HUES64 (cell line): ENCODE results near the gene ADSL.

Experiments used
- H3K27ac ChIP-seq: 2 replicates; pipeline ENCODE4 v1.7.0; 2013; ENCODE audit warnings: low read depth, low read length, inconsistent platforms
- H3K27me3 ChIP-seq: 2 replicates; pipeline ENCODE4 v1.6.1; 2013; ENCODE audit warnings: mild to moderate bottlenecking, low read length; ENCODE audit not compliant: insufficient read depth
- H3K36me3 ChIP-seq: 2 replicates; pipeline ENCODE4 v1.6.1; 2013; ENCODE audit warnings: mild to moderate bottlenecking, low read length; ENCODE audit not compliant: insufficient read depth
- H3K4me1 ChIP-seq: 2 replicates; pipeline ENCODE4 v1.6.1; 2013; ENCODE audit warnings: mild to moderate bottlenecking, low read length, moderate library complexity; ENCODE audit not compliant: insufficient read depth
- H3K4me3 ChIP-seq: 2 replicates; pipeline ENCODE4 v1.5.1; 2013; ENCODE audit warnings: mild to moderate bottlenecking, low read length, moderate library complexity
- H3K9ac ChIP-seq: 2 replicates; pipeline ENCODE4 v1.6.1; 2013; ENCODE audit warnings: mild to moderate bottlenecking, low read depth, low read length
- H3K9me3 ChIP-seq: 2 replicates; pipeline ENCODE4 v1.6.1; 2013; ENCODE audit warnings: low read depth, low read length; ENCODE audit not compliant: insufficient read depth
- WGBS: fragments of 150-250, 120-280 bp; methylation state at CpG from one replicate; pipeline ENCODE4 v1.1.7; 2013; ENCODE audit warnings: missing lambda C conversion rate; 5-methylcytosine and 5-hydroxymethylcytosine counted together

The ADSL gene

DNA sequence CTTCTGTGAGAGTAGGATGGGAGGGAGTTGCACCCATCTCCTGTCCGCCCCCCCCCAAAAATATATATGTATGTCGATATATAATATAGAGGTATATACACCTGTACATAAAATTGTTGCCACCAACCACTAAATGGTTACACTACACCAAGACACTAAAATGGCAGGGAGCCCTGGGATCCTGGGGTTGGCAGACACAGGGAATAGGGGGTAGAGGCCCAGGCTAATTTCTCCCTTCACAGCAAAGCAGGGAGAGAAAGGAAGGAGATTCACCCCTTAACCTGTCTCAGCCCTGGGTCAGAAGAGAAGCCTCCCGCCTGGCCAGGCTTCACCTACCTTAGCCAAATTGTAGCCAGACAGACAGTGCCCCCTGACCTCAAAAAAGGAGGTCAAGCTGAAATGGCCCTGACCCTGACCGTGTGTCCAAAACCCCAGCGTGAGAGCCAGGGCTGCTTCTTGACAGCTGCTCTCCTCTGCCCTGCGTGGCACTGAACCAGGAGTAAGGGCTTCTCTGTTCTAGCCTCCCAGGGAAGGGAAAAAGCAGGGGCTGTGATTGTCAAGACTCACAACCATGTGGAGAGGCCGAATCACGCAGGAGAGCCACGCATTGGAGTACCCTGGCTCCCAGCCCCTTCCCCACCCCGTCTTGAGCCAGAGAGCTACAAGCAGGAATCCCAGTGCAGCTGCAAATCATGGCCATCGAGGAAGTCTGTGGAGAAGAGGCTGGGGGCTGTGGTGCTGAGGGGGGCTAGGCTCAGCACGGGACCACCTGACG is 64.6 kb downstream of the ADSL start:
- no peaks in the 10 kb centered on the region for H3K27me3 ChIP-seq
- no peak overlapping the region for H3K27ac ChIP-seq
- peaks cover 66% of the 10 kb centered on the region for H3K36me3 ChIP-seq
- no peaks in the 10 kb centered on the region for H3K9me3 ChIP-seq
- WGBS = 95% methylated on average over 11 of the region's 13 CpGs
- no peak overlapping the region for H3K9ac ChIP-seq
- H3K4me1 ChIP-seq = no peaks in the 10 kb centered on the region
- H3K4me3 ChIP-seq = no peak overlapping the region

DNA sequence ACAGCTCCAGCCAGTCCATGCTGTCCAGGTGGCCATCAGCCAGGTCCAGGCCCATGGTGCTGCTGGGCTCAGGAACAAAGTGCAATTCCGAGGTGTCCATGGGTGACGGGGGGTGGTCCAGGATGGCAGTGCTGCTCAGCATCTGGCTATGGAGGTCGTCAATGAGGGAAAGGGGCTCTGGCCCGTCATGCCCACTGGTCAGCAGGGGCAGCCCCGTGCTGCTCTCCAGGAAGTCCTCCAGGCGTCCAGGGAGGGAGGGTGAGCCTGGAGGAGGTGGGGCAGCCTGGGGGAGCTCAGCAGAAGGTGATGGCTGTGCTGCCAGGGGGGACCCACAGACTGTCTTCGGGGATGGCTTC is 65.2 kb downstream of the ADSL start:
- Histone ChIP-seq H3K27ac (no peak overlapping the region), H3K36me3 (peaks cover 63% of the 10 kb centered on the region), H3K9ac (no peak overlapping the region), H3K4me3 (no peak overlapping the region), H3K4me1 (no peaks in the 10 kb centered on the region), H3K27me3 (no peaks in the 10 kb centered on the region), H3K9me3 (no peaks in the 10 kb centered on the region)
- 90% methylated on average over 7 of the region's 7 CpGs for WGBS

DNA sequence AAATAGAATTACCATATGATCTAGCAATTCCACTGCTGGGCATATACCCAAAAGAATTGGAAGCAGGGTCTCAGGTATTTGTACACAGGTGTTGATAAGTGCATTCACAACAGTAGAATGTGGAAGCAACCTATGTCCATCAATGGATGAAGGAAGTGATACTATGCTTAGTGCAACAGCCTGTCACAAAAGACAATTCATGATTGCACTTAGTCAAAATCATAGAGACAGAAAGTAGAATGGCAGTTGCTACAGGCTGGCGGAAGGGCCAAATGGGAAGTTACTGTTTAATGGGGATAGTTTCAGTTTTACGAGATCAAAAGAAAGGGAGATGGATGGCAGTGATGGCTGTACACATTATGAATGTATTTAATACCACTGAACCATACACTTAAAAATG is 66.1 kb downstream of the ADSL start:
- no peak overlapping the region for H3K4me3 ChIP-seq
- peaks cover 60% of the 10 kb centered on the region for H3K36me3 ChIP-seq
- H3K9ac ChIP-seq = no peak overlapping the region
- no peak overlapping the region for H3K27ac ChIP-seq
- H3K27me3 ChIP-seq = no peaks in the 10 kb centered on the region
- 95% methylated on average over 2 of the region's 2 CpGs for WGBS
- H3K4me1 ChIP-seq = no peaks in the 10 kb centered on the region
- no peaks in the 10 kb centered on the region for H3K9me3 ChIP-seq

DNA sequence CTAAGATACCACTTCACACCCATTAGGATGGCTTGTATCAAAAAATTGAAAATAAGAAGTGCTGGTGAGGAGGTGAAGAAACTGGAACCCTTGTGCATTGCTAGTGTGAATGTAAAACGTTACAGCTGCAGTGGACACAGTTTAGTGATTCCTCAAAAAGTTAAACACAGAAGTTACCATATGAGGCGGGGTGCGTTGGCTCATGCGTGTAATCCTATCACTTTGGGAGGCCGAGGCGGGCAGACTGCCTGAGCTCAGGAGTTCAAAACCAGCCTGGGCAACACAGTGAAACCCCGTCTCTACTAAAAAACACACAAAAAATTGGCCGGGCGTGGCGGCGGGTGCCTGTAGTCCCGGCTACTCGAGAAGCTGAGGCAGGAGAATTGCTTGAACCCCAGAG is 67.6 kb downstream of the ADSL start:
- Histone ChIP-seq H3K27me3 (no peaks in the 10 kb centered on the region), H3K4me1 (no peaks in the 10 kb centered on the region), H3K9me3 (no peaks in the 10 kb centered on the region), H3K9ac (no peak overlapping the region), H3K36me3 (peaks cover 51% of the 10 kb centered on the region), H3K4me3 (no peak overlapping the region), H3K27ac (no peak overlapping the region)
- 93% methylated on average over 13 of the region's 13 CpGs for WGBS

DNA sequence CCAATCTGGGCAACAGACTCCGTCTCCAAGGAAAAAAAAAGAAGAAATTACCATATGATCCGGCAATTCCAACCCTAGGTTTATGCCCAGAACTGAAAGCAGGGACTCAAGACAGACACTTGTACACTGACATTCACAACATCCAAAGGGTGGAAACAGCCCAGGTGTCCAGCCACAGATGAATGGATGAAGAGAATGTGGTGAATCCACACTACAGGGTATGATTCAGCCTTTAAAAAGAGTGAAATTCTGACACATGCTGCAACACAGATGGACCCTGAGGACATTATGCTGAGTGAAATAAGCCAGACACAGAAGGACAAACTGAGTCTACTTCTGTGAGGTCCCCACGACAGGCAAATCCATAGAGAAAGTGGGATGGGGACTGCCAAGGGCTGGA is 68.0 kb downstream of the ADSL start:
- no peak overlapping the region for H3K4me3 ChIP-seq
- no peaks in the 10 kb centered on the region for H3K9me3 ChIP-seq
- H3K36me3 ChIP-seq = peaks cover 48% of the 10 kb centered on the region
- H3K27me3 ChIP-seq = no peaks in the 10 kb centered on the region
- H3K27ac ChIP-seq = no peak overlapping the region
- no peak overlapping the region for H3K9ac ChIP-seq
- H3K4me1 ChIP-seq = no peaks in the 10 kb centered on the region
- WGBS = 86% methylated on average over 3 of the region's 3 CpGs

DNA sequence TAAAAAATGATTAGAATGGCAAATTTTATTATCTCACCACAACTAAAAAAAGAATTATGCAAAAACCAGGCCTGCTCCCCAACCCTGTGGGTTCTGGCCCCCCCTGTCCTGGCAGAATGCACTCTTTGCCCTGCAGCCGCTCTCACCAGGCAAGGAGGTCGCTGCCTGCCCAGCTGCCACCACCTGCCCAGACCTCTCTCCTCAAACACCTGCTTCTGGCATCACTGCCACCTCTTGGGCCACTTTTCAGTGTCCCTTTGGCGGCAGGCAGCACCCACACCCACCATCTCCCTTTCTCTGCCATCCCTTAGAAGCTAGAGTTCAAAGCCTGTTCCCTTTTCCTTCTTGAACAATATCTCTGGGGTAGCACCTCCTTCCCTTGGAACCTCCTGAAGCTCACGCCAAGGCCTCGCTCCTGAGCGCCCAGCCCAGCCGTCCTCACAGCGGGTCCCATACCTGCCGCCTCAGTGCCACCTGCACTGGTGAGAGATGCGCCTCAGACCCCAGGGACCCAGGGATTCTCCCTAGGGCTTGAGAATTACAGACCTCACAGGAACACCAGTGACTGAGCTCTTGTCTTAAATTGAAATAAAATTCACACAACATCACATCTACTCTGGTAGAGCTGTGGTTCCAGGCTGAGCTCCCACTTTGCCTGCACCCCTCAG is 68.7 kb downstream of the ADSL start:
- H3K27ac ChIP-seq = no peak overlapping the region
- 95% methylated on average over 10 of the region's 10 CpGs for WGBS
- peaks cover 47% of the 10 kb centered on the region for H3K36me3 ChIP-seq
- no peak overlapping the region for H3K4me3 ChIP-seq
- H3K9ac ChIP-seq = no peak overlapping the region
- no peaks in the 10 kb centered on the region for H3K4me1 ChIP-seq
- H3K9me3 ChIP-seq = no peaks in the 10 kb centered on the region
- H3K27me3 ChIP-seq = no peaks in the 10 kb centered on the region

DNA sequence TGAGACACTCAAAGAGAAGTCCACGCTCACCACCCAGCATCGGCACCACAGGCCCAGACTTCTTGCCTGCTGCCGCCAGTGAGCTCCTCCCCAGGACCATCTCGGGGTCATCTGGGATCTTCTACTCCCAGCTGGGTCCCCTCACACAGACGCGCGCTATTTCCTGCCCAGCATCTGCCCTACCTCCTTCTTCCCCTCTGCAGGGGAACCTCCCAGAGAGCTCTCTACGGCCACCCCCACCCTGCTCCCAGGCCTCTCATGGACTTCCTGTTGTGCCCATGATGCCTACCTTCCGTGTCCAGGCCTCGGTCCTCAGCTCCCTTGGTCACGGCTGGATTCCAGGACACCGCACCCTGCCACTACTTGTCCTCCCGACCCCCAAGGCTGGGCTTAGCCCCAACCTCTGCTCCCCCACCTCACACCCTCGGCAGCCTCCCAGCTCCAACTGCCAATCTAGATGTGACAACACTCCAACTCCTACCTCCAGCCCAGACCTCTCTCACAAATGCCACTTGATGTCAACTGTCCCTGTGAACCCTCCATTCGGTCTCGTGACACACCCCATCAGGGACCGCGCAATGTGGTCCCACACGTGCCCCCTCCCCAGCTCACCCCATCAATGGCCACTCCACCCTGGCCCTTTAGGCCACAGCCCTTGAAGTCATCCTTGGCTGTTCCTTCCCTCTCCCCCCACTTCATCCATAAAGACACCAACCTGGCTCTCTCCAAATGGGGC is 69.4 kb downstream of the ADSL start:
- H3K4me3 ChIP-seq = no peak overlapping the region
- 94% methylated on average over 19 of the region's 19 CpGs for WGBS
- H3K27ac ChIP-seq = no peak overlapping the region
- no peaks in the 10 kb centered on the region for H3K4me1 ChIP-seq
- no peaks in the 10 kb centered on the region for H3K27me3 ChIP-seq
- H3K9ac ChIP-seq = no peak overlapping the region
- H3K9me3 ChIP-seq = no peaks in the 10 kb centered on the region
- peaks cover 47% of the 10 kb centered on the region for H3K36me3 ChIP-seq

DNA sequence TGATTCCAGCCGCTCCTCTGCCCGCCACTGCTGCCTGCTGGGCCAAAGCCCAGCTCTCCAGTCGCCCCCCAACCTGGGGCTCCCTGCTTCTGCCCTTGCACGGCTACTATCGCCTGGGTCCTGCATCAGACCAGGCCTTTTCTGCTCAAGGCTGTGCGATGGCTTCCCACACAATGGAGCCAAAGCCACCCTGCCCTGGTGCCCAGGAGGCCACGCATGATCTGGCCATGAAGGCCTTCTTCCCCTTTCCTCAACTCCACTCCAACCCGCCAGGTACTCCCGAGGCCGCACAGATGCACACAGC is 69.9 kb downstream of the ADSL start:
- Histone ChIP-seq H3K4me3 (no peak overlapping the region), H3K9me3 (no peaks in the 10 kb centered on the region), H3K4me1 (no peaks in the 10 kb centered on the region), H3K9ac (no peak overlapping the region), H3K36me3 (peaks cover 47% of the 10 kb centered on the region), H3K27ac (no peak overlapping the region), H3K27me3 (no peaks in the 10 kb centered on the region)
- 94% methylated on average over 10 of the region's 10 CpGs for WGBS

DNA sequence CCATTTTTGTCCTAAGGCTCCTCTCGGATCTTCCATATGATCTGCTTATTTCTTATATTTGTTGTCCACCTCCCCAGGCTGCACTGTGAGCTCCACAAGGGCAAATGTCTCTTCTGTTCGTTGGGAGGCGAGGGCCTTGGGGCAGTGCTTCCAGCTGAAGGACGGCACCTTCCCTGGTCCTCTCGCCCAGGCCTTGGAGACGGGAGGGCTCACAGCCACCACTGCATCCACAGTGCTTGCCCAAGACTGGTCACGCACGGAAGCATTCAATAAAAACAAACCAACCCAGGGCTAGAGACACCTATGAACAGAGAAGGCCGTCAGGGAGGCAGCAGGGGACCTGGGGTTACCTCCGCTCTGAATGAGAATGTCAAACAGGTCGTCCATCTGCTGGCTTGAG is 70.3 kb downstream of the ADSL start:
- H3K9ac ChIP-seq = no peak overlapping the region
- H3K36me3 ChIP-seq = peaks cover 43% of the 10 kb centered on the region
- no peaks in the 10 kb centered on the region for H3K27me3 ChIP-seq
- no peaks in the 10 kb centered on the region for H3K9me3 ChIP-seq
- no peak overlapping the region for H3K27ac ChIP-seq
- no peaks in the 10 kb centered on the region for H3K4me1 ChIP-seq
- 93% methylated on average over 11 of the region's 11 CpGs for WGBS
- H3K4me3 ChIP-seq = no peak overlapping the region

DNA sequence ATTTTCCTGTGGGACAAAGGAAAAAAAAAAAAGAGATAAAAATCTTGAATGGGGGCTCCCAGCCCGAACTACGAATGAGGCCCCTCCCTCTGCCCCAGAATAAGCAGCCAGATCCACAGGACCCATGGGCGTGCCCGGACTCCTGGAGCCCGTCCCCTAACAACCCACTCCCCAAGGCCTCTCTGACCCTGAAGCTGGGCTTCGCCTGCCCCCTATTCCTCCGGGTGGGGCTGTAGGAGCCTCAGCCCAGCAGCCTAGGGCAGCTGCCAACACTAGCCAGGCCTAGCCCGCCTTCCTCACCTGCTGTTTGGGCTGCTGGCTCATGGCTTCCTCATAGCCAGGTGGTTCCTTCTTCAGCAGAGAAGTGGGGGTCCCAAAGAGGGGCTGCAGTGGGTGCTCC is 70.7 kb downstream of the ADSL start:
- Histone ChIP-seq H3K9ac (no peak overlapping the region), H3K36me3 (peaks cover 39% of the 10 kb centered on the region)
- 92% methylated on average over 8 of the region's 8 CpGs for WGBS

DNA sequence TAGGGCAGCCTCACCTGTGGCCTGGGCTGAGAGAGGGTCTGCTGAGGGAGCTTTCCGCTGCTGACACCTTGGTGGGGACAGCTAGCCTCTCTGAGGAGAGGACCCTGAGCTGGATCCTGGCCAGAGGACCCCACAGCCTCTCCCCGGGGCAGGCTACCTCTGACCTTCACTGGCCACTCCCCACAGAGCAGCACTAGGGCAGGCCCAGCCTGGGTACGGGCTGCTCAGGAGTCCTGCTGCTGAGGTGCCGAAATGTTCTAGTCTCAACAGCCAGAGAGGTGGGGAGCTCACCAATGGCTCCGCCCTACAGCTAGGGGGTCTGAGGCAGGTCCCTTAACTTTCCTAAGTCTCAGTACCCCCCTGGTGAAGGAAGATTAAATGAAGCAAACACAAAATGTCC is 71.6 kb downstream of the ADSL start:
- Histone ChIP-seq H3K27me3 (no peaks in the 10 kb centered on the region), H3K4me3 (no peak overlapping the region), H3K9me3 (no peaks in the 10 kb centered on the region), H3K4me1 (no peaks in the 10 kb centered on the region), H3K27ac (no peak overlapping the region), H3K9ac (no peak overlapping the region), H3K36me3 (peaks cover 35% of the 10 kb centered on the region)
- WGBS = 94% methylated on average over 5 of the region's 5 CpGs

More for the DNA sequence above, 70.7 kb downstream of the ADSL start:
- H3K9me3 ChIP-seq = no peaks in the 10 kb centered on the region
- no peak overlapping the region for H3K4me3 ChIP-seq
- no peak overlapping the region for H3K27ac ChIP-seq
- no peaks in the 10 kb centered on the region for H3K4me1 ChIP-seq
- no peaks in the 10 kb centered on the region for H3K27me3 ChIP-seq
